Lower leg skin (tissue), 3 donors: Measurements from ENCODE around the gene TLDC2.

ENCODE experiments used
- POLR2A ChIP-seq, 2 donors: fragments of 450-650 bp; IDR thresholded peaks; one replicate each; pipeline ENCODE4 v1.6.1; 2016 to 2017; ENCODE audit warnings: antibody characterized with exemption in 2 of 2, mild to moderate bottlenecking in 1 of 2, moderate library complexity in 1 of 2
- TF ChIP-seq, protein P1 (sequence below), 3 donors: fragments of 450-650 bp; IDR thresholded peaks; one replicate each; pipeline ENCODE4 v1.5.1; 2016; ENCODE audit warnings: antibody characterized with exemption in 3 of 3, mild to moderate bottlenecking in 3 of 3, moderate library complexity in 2 of 3

DNA sequence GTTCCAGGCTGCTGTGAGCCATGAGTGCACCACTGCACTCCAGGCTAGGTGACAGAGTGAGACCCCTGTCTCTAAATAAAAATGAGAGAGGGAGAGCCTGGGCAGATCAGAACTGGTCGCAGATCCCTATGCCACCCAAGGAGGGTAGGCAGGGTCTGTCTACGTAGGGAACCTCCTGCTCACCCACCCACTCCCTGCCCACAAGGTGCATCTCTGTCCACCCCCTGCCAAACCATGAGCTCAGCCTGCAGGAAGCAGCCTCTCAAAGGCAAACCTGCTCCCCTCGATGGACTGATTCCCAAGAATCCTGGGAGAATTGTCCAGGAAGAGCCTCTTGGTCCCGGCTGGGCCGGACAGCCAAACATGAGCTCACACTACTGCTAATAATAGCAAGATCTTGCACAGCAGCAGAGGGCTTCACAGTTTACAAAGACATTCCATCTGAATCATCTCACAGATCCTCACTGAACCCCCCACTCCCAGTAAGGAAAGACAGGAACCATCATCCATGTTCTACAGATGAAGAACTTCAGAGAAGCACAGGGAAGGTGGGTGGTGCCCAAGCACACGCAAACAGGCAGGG is 27.8 kb upstream of the TLDC2 start:
- TF ChIP-seq, protein P1, sequence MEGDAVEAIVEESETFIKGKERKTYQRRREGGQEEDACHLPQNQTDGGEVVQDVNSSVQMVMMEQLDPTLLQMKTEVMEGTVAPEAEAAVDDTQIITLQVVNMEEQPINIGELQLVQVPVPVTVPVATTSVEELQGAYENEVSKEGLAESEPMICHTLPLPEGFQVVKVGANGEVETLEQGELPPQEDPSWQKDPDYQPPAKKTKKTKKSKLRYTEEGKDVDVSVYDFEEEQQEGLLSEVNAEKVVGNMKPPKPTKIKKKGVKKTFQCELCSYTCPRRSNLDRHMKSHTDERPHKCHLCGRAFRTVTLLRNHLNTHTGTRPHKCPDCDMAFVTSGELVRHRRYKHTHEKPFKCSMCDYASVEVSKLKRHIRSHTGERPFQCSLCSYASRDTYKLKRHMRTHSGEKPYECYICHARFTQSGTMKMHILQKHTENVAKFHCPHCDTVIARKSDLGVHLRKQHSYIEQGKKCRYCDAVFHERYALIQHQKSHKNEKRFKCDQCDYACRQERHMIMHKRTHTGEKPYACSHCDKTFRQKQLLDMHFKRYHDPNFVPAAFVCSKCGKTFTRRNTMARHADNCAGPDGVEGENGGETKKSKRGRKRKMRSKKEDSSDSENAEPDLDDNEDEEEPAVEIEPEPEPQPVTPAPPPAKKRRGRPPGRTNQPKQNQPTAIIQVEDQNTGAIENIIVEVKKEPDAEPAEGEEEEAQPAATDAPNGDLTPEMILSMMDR (IDR thresholded peaks at IDR 0.05), result no peak
- no peak for TF ChIP-seq POLR2A (IDR thresholded peaks at IDR 0.05)
